Neutrophil (primary cell): Measurements from ENCODE around the gene DDX59.

Experiments used
- H3K27ac ChIP-seq: fragments of 200-600 bp; sonication (generic); 2 replicates; pipeline ENCODE4 v1.5.1; 2016; ENCODE audit warnings: mild to moderate bottlenecking, moderate library complexity
- H3K27me3 ChIP-seq: fragments of 200-600 bp; sonication (generic); 2 replicates; pipeline ENCODE4 v1.6.0; 2016; ENCODE audit warnings: mild to moderate bottlenecking
- H3K36me3 ChIP-seq: fragments of 200-600 bp; sonication (generic); 2 replicates; pipeline ENCODE4 v1.5.1; 2017
- H3K4me1 ChIP-seq, 2 experiments: fragments of 200-600 bp in 1 of 2; sonication (generic) in 1 of 2; 1 replicate in 1 of 2; 2 replicates in 1 of 2; pipeline versions ENCODE4 v1.5.1 to v1.6.1; 2013 to 2016; ENCODE audit warnings: low read depth in 1 of 2, low read length in 1 of 2, mild to moderate bottlenecking in 1 of 2, moderate library complexity in 1 of 2; ENCODE audit not compliant: control insufficient read depth in 1 of 2, insufficient read depth in 1 of 2
- H3K4me3 ChIP-seq, 2 experiments: fragments of 200-600 bp in 1 of 2; sonication (generic) in 1 of 2; 1 replicate in 1 of 2; 2 replicates in 1 of 2; pipeline ENCODE4 v1.5.1; 2013 to 2016; ENCODE audit warnings: low read depth in 1 of 2, low read length in 1 of 2, mild to moderate bottlenecking in 1 of 2, moderate library complexity in 1 of 2
- H3K9me3 ChIP-seq: fragments of 200-600 bp; sonication (generic); 2 replicates; pipeline ENCODE4 v1.5.1; 2016
- TF ChIP-seq, protein P1 (sequence below): fragments of 200-600 bp; sonication (generic); IDR thresholded peaks from 2 replicates; pipeline ENCODE4 v1.5.1; 2016; ENCODE audit warnings: antibody characterized with exemption

Gene DDX59

DNA sequence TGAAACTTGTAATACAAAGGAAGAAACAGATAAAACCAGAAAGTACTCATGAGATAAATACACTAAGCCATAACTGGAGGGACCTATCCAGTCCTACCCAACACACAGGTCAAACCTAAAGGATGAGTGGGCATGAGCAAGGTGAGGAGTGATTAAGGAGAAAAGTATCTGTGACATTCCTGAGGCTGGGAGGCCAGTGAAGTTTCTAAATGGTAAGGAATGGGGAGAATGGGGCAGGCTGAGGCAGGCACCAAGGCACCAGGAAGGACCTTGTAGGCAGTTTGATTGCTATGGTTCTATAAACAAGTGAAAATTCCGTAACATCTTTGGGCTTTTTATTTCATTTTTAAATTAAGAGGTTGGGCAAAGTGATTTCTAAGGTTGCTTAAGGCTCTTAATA, 10.4 kb downstream of the DDX59 start:
- Histone ChIP-seq H3K27me3 (no peaks in the 10 kb centered on the region), H3K36me3 (peaks cover 96% of the 10 kb centered on the region), H3K9me3 (no peaks in the 10 kb centered on the region), H3K27ac (no peak overlapping the region), H3K4me1 (no peaks in the 10 kb centered on the region), H3K4me3 (no peak overlapping the region)
- TF ChIP-seq, protein P1, sequence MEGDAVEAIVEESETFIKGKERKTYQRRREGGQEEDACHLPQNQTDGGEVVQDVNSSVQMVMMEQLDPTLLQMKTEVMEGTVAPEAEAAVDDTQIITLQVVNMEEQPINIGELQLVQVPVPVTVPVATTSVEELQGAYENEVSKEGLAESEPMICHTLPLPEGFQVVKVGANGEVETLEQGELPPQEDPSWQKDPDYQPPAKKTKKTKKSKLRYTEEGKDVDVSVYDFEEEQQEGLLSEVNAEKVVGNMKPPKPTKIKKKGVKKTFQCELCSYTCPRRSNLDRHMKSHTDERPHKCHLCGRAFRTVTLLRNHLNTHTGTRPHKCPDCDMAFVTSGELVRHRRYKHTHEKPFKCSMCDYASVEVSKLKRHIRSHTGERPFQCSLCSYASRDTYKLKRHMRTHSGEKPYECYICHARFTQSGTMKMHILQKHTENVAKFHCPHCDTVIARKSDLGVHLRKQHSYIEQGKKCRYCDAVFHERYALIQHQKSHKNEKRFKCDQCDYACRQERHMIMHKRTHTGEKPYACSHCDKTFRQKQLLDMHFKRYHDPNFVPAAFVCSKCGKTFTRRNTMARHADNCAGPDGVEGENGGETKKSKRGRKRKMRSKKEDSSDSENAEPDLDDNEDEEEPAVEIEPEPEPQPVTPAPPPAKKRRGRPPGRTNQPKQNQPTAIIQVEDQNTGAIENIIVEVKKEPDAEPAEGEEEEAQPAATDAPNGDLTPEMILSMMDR, result no peak

DNA sequence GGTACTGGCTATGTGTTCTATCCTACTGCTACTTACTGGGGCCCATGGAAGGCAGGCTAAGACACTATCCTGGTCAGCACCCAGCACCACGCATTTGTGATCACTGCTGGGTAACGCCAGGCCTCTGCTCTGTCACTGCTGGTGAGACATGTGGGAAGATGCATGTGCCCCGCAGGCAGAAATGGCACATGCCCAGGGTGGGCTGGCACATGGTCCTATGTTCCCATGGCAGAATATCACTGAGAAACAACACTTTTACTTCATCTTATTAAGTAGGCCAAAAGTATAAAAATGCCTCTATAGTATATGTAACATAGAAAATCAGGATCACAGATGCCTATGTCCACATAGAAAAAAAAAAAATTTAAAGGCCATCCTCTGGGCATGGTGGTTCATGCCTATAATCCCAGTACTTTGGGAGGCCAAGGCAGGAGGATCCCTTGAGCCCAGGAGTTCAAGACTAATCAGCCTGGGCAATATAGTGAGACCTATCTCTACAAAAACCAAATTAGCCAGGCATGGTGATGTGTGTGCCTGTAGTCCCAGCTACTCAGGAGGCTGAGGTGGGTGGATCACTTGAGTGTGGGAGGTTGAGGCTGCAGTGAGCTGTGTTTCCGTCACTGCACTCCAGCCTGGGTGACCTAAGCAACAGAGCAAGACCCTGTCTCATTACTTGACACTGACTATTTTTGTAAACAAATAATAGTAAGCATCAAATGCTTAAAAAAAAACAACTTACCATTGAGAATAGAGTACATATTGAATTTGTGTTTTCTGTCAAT, 11.5 kb downstream of the DDX59 start:
- H3K4me1 ChIP-seq, result no peaks in the 10 kb centered on the region
- H3K9me3 ChIP-seq, result no peaks in the 10 kb centered on the region
- TF ChIP-seq, protein P1, result no peak
- H3K36me3 ChIP-seq, result peaks cover 97% of the 10 kb centered on the region
- no peaks in the 10 kb centered on the region for H3K27me3 ChIP-seq
- H3K27ac ChIP-seq, result no peak overlapping the region
- no peak overlapping the region for H3K4me3 ChIP-seq

DNA sequence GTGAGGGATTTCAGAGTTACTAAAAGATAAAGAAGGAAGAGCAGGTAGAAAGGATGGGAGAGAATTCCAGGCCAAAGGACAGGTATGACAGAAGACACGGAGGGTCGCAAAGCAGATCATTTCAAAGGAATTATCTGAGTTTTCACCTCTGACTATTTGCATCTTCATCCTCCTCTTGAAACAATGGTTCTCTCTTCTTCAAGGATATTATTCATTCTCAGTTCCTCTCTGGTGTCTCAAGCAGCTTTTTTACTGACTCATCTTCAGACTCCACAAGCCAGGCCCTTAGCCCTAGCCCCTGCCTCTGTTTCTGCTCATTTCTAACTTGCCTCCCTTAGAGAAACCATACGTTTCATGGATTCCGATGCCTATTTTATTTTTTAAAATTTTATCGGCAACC, 15.0 kb downstream of the DDX59 start:
- TF ChIP-seq, protein P1, result no peak
- Histone ChIP-seq H3K27me3 (no peaks in the 10 kb centered on the region), H3K4me3 (no peak overlapping the region), H3K27ac (no peak overlapping the region), H3K4me1 (no peaks in the 10 kb centered on the region), H3K36me3 (peaks cover 80% of the 10 kb centered on the region), H3K9me3 (no peaks in the 10 kb centered on the region)

DNA sequence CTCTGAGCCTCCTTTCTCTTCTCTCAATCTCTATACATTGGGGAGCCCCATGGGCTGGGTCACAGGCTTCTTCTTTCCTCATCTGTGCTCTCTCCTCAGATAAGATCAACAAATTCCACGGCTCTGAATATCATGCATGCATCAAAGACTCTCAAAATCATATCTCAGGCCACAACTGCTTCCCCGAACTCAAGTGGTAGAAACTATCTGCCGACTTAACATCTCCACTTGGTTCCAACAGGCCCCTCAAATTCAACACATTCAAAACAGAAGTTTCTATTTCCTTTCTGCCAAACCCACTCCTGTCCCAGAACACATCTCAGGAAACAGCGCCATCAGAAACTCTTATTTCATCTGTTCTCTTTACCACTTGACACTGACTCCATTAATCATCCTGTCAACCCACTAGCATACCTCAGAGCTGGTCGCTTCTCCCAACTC, 16.7 kb downstream of the DDX59 start:
- H3K36me3 ChIP-seq, result peaks cover 77% of the 10 kb centered on the region
- no peak overlapping the region for H3K4me3 ChIP-seq
- H3K27ac ChIP-seq, result no peak overlapping the region
- H3K9me3 ChIP-seq, result no peaks in the 10 kb centered on the region
- no peaks in the 10 kb centered on the region for H3K4me1 ChIP-seq
- TF ChIP-seq, protein P1, result no peak
- no peaks in the 10 kb centered on the region for H3K27me3 ChIP-seq

DNA sequence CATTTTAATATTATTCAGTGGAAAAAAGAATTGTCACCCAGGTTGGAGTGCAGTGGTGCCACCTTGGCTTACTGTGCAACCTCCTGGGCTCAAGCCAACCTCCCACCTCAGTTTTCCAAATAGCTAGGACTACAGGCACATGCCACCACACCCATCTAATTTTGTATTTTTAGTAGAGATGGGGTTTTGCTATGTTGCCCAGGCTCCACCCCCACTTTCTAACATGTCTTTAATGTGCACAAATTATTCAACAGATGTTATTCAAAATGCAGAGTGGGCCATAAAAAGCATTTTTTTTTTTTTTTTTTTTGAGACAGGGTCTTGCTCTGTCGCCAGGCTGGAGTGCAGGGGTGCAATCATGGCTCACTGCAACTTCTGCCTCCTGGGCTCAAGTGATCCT, 17.3 kb downstream of the DDX59 start:
- no peaks in the 10 kb centered on the region for H3K9me3 ChIP-seq
- H3K27ac ChIP-seq, result no peak overlapping the region
- TF ChIP-seq, protein P1, result no peak
- H3K36me3 ChIP-seq, result peaks cover 77% of the 10 kb centered on the region
- no peak overlapping the region for H3K4me3 ChIP-seq
- H3K27me3 ChIP-seq, result no peaks in the 10 kb centered on the region
- H3K4me1 ChIP-seq, result no peaks in the 10 kb centered on the region
